ENCODE measurements around the gene ATP2A2.
"Not testable (repeated sequence)": the region's sequence is repeated elsewhere in the genome, so short reads cannot be mapped to it uniquely, and the experiment has no call there.

Gene ATP2A2

GRCh38 chr12:110378131-110378790, 97.2 kb downstream of the ATP2A2 start:
- H3K27me3 ChIP-seq (ENCODE audit: control insufficient read depth, insufficient read depth, low read length); H3K4me1 ChIP-seq (ENCODE audit: control insufficient read depth, insufficient read depth, low read length); H3K9me3 ChIP-seq (ENCODE audit: control insufficient read depth, insufficient read depth, low read length); H3K27ac ChIP-seq (ENCODE audit: low read length); H3K4me3 ChIP-seq (ENCODE audit: low read length); DNase-seq (ENCODE audit: low read depth, low spot score): not testable (repeated sequence)
- WGBS (ENCODE audit: insufficient coverage, insufficient read length) = no CpG with 5 or more reads among the region's 17 CpGs
- H3K36me3 ChIP-seq (ENCODE audit: control insufficient read depth, insufficient read depth, low read length) = peaks cover 39% of the 10 kb centered on the region

- Histone ChIP-seq H3K27me3 (ENCODE audit: control insufficient read depth, insufficient read depth, low read length) (no peaks in the 10 kb centered on the region), H3K4me3 (ENCODE audit: low read length) (no peak overlapping the region), H3K4me1 (ENCODE audit: control insufficient read depth, insufficient read depth, low read length) (no peaks in the 10 kb centered on the region), H3K27ac (ENCODE audit: low read length) (no peak overlapping the region), H3K9me3 (ENCODE audit: control insufficient read depth, insufficient read depth, low read length) (no peaks in the 10 kb centered on the region), H3K36me3 (ENCODE audit: control insufficient read depth, insufficient read depth, low read length) (peaks cover 34% of the 10 kb centered on the region)
- no CpG with 5 or more reads among the region's 3 CpGs for WGBS (ENCODE audit: insufficient coverage, insufficient read length)
- DNase-seq (ENCODE audit: low read depth, low spot score) = no peak
These were observed 98.2 kb downstream of the ATP2A2 start for GRCh38 chr12:110379197-110379596.

- no CpG with 5 or more reads among the region's 2 CpGs for WGBS (ENCODE audit: insufficient coverage, insufficient read length)
- Histone ChIP-seq H3K4me1 (ENCODE audit: control insufficient read depth, insufficient read depth, low read length) (no peaks in the 10 kb centered on the region), H3K27me3 (ENCODE audit: control insufficient read depth, insufficient read depth, low read length) (no peaks in the 10 kb centered on the region), H3K36me3 (ENCODE audit: control insufficient read depth, insufficient read depth, low read length) (peaks cover 34% of the 10 kb centered on the region), H3K9me3 (ENCODE audit: control insufficient read depth, insufficient read depth, low read length) (no peaks in the 10 kb centered on the region), H3K4me3 (ENCODE audit: low read length) (no peak overlapping the region), H3K27ac (ENCODE audit: low read length) (no peak overlapping the region)
- DNase-seq (ENCODE audit: low read depth, low spot score) = no peak
These were observed 98.6 kb downstream of the ATP2A2 start for GRCh38 chr12:110379631-110380030.

- Histone ChIP-seq H3K36me3 (ENCODE audit: control insufficient read depth, insufficient read depth, low read length) (peaks cover 25% of the 10 kb centered on the region; the same call in 1 of the 2 replicates), H3K9me3 (ENCODE audit: control insufficient read depth, insufficient read depth, low read length) (no peaks in the 10 kb centered on the region), H3K27ac (ENCODE audit: low read length) (no peak overlapping the region)
These were observed 101.6 kb downstream of the ATP2A2 start for GRCh38 chr12:110382683-110383082.

More at GRCh38 chr12:110382683-110383082, 101.6 kb downstream of the ATP2A2 start:
- DNase-seq (ENCODE audit: low read depth, low spot score) = no peak
- no peak overlapping the region for H3K4me3 ChIP-seq (ENCODE audit: low read length)
- H3K27me3 ChIP-seq (ENCODE audit: control insufficient read depth, insufficient read depth, low read length) = no peaks in the 10 kb centered on the region
- no CpG with 5 or more reads among the region's 4 CpGs for WGBS (ENCODE audit: insufficient coverage, insufficient read length)
- no peaks in the 10 kb centered on the region for H3K4me1 ChIP-seq (ENCODE audit: control insufficient read depth, insufficient read depth, low read length)

Data from iPS DF 6.9 (cell line).